DMS 273 (cell line): Measurements from ENCODE around the gene CLTB.

Experiments
- DNase-seq: peaks from one replicate; lab custom pipeline; 2025; ENCODE audit not compliant: unreplicated experiment; lab: John Stamatoyannopoulos, UW

Gene CLTB

GRCh38 chr5:176383961-176384360, 32.4 kb downstream of the CLTB start:
- no peak for DNase-seq

DNA sequence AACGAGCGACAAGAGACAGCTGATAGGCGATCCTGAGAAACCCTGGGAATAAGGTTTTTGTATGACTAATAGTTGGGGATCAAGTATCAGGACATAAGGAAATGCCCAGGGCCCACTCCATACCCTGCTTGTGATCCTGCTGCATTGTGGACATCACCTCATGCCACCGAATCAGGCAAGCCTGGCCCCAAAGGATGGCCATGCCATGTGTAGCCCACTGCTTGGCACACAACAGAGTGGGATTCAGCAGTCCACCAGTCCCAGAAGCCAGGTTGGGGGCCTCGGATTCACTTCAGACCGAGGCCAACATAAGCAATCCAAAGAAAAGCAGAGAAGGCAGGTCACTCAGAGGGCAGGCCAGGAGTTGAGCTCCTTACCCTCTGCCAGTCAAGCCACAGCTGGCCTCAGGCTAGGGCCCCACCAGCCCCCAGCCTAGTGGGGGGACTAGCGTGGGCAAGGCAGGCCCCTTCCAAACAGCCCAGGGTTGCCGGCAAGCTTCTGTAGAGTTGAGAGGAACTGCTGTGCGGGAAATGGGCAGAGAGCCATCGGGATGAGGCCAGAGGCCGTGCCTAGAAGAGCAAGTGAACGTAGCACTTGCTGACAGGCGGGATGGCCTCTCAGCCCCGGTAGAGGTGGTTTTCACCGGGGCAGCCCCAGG, 33.0 kb downstream of the CLTB start:
- DNase-seq: peak; percentile 47

DNA sequence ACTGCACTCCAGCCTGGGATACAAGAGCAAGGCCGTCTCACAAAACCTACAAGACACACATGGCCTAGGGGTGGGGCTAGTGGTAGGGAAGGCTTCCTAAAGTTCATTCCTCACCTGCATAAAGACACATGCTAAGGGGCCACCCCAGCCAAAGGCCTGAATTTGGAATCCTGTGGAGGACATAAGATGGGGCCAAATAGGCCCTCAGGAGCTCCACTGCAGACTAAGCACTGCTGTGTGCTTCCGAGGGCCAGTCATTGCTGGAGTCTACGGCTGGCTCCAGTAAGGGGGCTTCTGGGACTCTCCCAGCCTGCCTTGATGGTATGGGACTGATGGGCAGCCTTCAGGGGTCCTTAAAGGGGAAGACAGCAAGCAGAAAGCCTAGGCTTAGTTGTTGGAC, 33.6 kb downstream of the CLTB start:
- no peak for DNase-seq

GRCh38 chr5:176381979-176382378, 34.4 kb downstream of the CLTB start:
- no peak for DNase-seq

- DNase-seq: peak; percentile 29
These were observed 34.9 kb downstream of the CLTB start for GRCh38 chr5:176381423-176381822.

DNA sequence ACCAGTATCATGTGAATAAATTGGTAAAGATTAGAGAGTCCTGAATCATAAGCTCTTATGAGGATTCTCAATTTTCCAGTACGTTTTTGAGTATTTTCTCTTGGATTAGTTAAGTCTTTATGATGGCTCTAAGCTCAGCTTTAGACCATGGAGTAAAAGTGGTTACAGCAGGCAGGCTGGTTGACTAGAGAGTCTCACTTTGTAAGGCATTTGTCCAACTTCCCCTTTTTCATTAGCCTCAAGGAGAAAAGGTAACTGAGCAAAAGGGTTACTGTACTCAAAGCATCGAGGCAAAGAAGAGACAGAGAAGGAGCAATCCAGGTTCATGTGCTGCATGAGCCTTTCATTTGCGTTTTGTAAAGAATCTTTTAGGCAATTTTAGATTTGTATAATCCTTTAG, 36.5 kb downstream of the CLTB start:
- DNase-seq: no peak

GRCh38 chr5:176373100-176373818, 43.1 kb downstream of the CLTB start:
- no peak for DNase-seq

DNA sequence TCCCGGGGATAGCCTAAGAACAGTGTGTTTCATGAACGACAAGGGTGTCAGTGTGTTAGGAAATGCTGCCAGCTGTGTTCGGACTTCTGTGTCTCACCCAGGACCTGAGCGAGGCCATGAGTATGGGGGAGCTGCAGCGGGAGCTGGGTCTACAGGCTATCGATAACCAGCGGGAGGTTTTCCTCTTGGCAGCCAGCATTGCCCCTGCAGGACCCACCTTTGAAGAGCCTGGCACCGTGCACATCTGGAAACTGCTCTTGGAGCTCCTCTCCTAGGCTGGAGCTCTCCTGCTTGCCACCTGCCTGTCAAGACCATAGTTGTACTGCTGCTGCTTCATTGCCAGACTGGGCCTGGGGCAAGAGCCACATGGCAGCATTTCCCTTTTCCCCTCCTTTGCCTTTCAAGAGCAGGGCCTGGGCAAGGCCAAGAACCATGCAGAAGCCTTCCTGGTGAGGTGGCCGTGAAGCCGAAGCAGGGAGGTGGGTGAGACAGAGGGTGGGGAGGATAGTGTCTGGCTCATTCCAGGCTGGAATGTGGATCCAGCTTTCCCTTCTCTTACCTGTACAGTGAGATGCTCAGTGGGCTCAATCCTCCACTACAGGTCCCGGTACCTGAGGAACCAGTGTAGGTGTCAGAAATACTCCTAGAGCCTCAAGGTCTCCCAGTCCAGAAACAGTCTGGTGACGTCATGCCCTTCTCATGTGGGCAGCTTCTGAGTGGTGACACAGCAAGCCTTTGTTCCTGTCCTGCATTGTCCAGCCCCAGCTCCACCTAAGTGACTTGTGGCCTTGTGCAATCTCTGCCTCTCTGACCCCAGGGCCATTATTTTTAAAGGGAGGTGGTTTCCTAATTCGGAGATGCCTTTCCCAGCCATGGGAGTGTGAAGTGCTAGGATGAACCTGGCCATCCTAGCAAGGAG, 44.5 kb downstream of the CLTB start:
- no peak for DNase-seq

DNA sequence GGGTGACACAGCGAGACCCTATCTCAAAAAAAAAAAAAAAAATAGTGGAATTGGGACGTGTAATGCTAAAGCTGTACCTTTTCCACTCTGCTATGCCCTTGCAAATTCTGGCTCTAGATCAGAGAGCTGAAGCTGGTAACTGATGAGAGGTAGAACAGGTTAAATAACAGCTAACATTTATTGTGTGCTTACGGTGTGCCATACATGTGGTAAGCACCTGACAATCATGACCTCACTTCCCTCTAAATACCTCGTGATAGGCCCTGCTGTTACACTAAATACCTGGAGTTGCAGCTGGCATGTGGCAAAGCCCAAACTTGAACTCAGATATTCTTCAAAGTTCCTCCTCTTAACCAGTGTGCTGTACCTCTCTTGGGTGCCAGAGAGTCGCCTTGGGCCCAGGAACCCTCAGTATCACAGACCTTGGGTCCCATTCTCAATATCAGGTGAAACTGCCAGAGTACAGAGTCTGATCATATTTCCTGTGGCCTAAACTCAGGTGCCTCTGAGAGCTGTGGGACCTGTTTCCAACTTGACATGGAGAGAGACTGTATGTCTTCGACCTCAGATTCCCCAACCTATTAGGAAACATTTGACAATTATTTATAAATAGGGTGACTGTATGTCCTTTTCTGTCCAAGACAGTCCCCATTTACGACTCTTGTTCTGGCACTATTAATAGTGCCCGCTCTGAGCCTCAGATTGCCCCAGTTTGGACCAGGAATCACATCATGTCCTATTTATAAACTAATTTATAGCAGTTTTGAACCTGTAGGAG, 46.2 kb downstream of the CLTB start:
- DNase-seq: no peak

DNA sequence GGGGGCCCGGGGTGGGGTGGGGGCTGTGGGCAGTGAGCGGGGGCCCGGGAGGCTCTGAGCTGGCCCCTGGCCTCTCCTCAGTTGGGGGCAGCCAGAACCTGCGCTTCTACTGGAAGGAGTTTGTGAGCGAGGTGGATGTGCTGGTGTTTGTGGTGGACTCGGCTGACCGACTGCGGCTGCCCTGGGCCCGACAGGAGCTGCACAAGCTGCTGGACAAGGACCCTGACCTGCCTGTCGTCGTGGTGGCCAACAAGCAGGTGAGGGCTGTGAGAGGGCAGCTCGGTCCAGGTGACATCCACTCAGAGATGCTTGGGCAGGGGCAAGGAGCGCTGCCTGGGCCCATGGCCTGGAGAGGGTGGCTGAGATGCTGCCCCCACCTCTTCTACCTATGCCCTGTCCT, 47.6 kb downstream of the CLTB start:
- DNase-seq: no peak

DNA sequence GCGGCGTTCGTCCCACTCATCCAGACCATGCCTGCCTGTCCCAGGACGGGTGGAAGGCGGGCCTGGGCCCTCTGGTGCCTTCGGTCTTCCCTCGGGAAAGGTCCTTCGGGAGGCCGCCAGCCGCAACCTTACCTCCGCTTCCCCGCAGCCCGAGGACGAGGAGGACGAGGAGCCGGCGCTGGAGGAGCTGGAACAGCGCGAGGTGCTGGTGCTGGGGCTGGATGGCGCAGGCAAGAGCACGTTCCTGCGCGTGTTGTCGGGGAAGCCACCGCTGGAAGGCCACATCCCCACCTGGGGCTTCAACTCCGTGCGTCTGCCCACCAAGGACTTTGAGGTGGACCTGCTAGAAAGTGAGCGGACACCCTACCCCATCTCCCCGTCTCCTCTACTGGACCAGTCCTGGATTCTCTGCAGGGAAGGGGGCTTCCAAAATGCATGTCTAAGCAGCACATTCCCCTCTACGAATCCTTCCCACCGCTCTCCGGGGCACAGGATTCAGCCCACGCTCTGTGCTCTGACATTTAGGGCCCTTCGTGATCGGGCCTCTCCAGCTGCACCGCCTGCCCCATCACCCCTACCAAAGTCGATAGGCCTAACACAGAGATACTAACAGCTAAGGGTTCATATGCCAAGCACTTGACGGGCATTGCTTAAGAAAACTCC, 50.0 kb downstream of the CLTB start:
- no peak for DNase-seq

- peak; percentile 69 for DNase-seq
These were observed 50.7 kb downstream of the CLTB start, which contains the start of gene ARL10 for GRCh38 chr5:176365351-176366231. TSS of gene ARL10 (plus strand) at chr5:176365487. CDS start at chr5:176365564, 77 bp downstream.

GRCh38 chr5:176364765-176365350, 51.5 kb downstream of the CLTB start:
- DNase-seq: peak; percentile 69

DNA sequence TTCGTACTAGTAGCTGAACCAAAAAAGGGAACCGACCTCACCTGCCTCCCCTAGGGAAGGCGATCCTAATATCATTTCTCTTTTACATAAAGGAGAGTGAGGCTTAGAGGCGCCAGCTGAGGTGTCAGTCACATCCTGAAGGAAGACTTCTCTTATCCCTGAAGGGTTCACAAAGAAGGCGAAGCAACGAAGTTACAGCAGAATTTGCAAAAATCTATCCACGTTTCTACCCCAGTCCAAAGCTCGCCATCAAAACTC, 54.2 kb downstream of the CLTB start:
- DNase-seq: no peak

- DNase-seq: peak; percentile 93
These were observed 54.7 kb downstream of the CLTB start, which contains the start of gene KIAA1191 for GRCh38 chr5:176361437-176362232. TSS of gene KIAA1191 (minus strand) at chr5:176361764. CDS start at chr5:176359508, 2,256 bp downstream.

DNA sequence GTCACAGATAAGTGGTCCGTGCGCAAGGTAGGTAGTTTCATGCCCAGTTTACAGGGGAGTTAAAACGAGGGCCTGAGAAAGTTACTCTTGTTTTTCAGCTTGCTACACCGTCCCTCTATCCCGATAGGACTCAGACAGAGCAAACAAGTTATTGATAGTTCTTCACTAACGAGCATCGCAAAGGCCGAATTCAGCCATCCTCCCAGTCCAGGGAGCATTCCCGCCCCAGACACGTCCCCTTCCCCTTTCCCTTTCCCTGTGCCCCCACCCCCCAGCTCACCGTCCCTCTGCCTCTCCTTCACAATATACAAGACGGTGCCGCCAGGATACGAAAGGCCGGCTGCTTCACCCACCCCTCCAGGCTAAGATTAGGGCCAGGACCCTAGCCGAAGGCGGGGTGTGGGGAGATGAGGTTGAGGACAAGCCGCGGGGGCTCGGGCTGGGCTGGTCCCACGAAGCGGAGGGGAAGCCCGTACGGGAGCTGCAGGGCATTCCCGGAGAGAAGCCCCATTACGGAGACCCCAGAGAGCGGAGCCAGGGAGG, 55.4 kb downstream of the CLTB start:
- DNase-seq: no peak

DNA sequence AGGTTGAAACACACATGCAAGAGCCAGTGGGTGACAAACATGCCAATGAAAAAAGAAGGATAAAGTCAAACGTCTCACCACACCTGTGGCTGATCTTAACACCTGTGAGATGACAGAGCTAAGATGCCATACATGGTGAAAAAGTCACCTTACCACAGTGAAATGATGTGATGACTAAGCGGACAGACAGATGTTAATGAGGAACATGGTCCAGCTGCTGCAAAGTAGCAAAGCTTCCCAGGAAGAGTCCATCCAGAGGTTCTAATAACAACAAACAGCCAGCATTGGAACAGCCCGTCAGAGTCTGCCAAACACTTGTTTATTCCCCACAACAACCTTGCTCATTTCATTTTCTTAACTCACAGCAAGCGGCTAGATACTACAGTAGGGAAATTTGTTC, 56.7 kb downstream of the CLTB start:
- DNase-seq: no peak

DNA sequence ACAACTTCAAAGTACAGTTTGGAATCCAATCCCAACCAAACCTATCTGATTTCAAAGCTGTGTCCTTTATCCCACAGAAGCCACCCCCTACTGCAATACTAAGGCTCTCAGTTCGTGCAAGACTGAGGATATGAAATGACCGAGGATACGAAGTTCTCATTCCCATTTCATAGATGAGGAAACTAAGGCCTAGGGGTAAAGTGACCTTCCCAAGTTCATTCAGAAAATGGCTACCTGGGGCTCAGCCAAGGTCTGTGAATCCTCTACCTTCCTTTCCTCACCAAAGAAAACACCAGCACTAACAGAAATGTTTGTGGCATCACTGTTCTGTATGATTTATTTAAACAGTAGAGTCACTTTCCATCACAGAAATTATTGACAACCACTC, 60.2 kb downstream of the CLTB start:
- DNase-seq: no peak
